NCI-H1092 treated with DMSO at 0.1 percent for 48 hours (cell line): ENCODE measurements around the gene RPUSD2.

Source experiments
- DNase-seq: peaks from one replicate; lab custom pipeline; 2025; lab: John Stamatoyannopoulos, UW

The RPUSD2 gene

DNA sequence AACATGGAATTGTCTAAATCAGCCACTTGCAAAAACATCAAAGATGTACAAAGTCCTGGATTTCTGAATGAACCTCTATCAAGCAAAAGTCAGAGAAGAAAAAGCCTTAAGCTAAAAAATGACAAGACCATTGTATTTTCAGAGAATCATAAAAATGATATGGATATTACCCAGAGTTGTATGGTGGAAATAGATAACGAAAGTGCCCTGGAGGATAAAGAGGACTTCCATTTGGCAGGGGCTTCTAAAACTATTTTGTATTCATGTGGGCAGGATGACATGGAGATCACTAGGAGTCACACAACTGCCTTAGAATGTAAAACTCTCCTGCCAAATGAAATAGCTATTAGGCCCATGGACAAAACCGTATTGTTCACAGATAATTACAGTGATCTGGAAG, 54.3 kb downstream of the RPUSD2 start:
- no peak for DNase-seq
